Activated effector memory CD4-positive, alpha-beta T cell treated with anti-CD3 and anti-CD28 coated beads, Interleukin-2, amount 50 U/mL, for 16 hours (primary cell): ENCODE results near the gene CRYBA2.

Experiments
- DNase-seq: peaks from one replicate; pipeline ENCODE4 v3.0.0-alpha.2; 2020

The CRYBA2 gene

GRCh38 chr2:218952160-218952559 is 41.1 kb downstream of the CRYBA2 start:
- DNase-seq: no peak

GRCh38 chr2:218946621-218947020 is 46.6 kb downstream of the CRYBA2 start:
- no peak for DNase-seq

- DNase-seq: no peak
These were observed 48.3 kb downstream of the CRYBA2 start for GRCh38 chr2:218944759-218945404.
